ENCODE data around the gene FICD. TPM values are rescaled to one million over a fixed set of nuclear protein-coding genes. Genes with fewer than 3 reads are reported as not detected.

FICD gene
- total and polyA plus RNA-seq, 2 of the 13 experiments (the other 11 are each of a cell fraction or from before 2014, with no cell fraction given), result 0.99 to 3.0 TPM

DNA sequence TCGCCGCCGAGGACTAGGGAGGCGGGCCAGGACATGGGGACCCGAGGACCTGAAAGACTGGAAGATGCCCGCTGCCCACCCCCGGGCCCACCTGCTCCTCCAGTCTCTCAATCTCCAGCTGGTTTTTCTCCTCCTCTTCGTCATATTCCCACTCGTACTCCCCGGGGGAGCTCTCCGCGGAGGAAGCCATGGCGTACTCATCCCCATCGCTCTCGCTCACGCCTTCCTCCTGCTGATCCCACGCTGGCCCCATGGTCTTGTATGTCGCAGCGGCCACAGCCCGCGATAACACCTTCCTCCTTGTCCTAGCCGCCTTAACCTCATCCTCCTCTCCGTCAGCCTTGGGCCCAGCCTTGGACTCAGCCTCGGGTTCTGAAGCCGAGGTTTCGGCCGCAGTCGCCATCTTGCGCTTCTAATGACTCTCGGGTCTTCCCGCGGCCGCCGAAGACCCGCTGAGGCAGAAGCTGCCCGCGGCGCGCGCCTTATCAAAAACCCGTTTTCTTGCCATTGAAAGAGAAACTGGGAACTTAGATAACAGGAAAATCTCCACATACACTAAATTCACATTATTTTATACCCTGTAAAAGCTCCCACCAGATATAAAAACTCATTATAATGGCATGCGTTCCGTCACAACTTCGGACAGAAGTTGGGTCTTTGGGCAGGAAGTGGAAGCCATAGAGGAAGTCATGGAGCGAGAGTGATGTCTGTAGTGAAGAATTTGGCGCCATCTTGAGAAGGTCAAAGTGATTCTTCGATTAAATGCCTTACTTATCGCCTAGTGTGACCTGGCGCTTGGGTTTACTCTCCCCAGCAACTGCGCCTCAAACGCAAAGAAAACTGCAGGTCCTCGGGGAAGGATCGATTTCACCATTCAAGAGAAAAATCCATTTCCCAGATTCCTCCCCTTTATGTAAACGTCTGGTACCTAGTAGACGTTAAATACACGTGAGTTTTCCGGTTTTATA, 46.0 kb downstream of the FICD start, which contains the start of gene SART3 (continued):
- TF ChIP-seq, protein P1, sequence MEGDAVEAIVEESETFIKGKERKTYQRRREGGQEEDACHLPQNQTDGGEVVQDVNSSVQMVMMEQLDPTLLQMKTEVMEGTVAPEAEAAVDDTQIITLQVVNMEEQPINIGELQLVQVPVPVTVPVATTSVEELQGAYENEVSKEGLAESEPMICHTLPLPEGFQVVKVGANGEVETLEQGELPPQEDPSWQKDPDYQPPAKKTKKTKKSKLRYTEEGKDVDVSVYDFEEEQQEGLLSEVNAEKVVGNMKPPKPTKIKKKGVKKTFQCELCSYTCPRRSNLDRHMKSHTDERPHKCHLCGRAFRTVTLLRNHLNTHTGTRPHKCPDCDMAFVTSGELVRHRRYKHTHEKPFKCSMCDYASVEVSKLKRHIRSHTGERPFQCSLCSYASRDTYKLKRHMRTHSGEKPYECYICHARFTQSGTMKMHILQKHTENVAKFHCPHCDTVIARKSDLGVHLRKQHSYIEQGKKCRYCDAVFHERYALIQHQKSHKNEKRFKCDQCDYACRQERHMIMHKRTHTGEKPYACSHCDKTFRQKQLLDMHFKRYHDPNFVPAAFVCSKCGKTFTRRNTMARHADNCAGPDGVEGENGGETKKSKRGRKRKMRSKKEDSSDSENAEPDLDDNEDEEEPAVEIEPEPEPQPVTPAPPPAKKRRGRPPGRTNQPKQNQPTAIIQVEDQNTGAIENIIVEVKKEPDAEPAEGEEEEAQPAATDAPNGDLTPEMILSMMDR (CRISPR knock-in tag; IDR thresholded peaks at IDR 0.05), result no peak
- no peak for TF ChIP-seq IKZF1 (IDR thresholded peaks at IDR 0.05)
- TF ChIP-seq ZNF564 (CRISPR knock-in tag; IDR thresholded peaks at IDR 0.05), result no peak
- 0 out of 2 replicates have a peak, but pooled peaks have one; percentile 16 for TF ChIP-seq NCOA2 (CRISPR knock-in tag; IDR thresholded peaks at IDR 0.05)
- TF ChIP-seq, protein P2, sequence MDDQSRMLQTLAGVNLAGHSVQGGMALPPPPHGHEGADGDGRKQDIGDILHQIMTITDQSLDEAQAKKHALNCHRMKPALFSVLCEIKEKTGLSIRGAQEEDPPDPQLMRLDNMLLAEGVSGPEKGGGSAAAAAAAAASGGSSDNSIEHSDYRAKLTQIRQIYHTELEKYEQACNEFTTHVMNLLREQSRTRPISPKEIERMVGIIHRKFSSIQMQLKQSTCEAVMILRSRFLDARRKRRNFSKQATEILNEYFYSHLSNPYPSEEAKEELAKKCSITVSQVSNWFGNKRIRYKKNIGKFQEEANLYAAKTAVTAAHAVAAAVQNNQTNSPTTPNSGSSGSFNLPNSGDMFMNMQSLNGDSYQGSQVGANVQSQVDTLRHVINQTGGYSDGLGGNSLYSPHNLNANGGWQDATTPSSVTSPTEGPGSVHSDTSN (CRISPR knock-in tag; IDR thresholded peaks at IDR 0.05; ENCODE audit: borderline replicate concordance), result no peak
- TF ChIP-seq ZMYM3 (CRISPR knock-in tag; IDR thresholded peaks at IDR 0.05), result no peak
- TF ChIP-seq, protein P3, sequence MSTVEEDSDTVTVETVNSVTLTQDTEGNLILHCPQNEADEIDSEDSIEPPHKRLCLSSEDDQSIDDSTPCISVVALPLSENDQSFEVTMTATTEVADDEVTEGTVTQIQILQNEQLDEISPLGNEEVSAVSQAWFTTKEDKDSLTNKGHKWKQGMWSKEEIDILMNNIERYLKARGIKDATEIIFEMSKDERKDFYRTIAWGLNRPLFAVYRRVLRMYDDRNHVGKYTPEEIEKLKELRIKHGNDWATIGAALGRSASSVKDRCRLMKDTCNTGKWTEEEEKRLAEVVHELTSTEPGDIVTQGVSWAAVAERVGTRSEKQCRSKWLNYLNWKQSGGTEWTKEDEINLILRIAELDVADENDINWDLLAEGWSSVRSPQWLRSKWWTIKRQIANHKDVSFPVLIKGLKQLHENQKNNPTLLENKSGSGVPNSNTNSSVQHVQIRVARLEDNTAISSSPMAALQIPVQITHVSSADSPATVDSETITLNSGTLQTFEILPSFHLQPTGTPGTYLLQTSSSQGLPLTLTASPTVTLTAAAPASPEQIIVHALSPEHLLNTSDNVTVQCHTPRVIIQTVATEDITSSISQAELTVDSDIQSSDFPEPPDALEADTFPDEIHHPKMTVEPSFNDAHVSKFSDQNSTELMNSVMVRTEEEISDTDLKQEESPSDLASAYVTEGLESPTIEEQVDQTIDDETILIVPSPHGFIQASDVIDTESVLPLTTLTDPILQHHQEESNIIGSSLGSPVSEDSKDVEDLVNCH (CRISPR knock-in tag; IDR thresholded peaks at IDR 0.05), result no peak
- TF ChIP-seq, protein P4, sequence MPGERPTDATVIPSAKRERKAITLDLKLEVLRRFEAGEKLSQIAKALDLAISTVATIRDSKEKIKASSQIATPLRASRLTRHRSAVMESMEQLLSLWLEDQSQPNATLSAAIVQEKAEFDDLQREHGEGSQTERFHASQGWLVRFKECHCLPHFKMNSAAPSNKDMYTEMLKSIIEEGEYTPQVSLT (CRISPR knock-in tag; IDR thresholded peaks at IDR 0.05; ENCODE audit: borderline replicate concordance, low read depth), result no peak
- no peak for TF ChIP-seq FLYWCH1 (CRISPR knock-in tag; IDR thresholded peaks at IDR 0.05)
- TF ChIP-seq, protein P5, sequence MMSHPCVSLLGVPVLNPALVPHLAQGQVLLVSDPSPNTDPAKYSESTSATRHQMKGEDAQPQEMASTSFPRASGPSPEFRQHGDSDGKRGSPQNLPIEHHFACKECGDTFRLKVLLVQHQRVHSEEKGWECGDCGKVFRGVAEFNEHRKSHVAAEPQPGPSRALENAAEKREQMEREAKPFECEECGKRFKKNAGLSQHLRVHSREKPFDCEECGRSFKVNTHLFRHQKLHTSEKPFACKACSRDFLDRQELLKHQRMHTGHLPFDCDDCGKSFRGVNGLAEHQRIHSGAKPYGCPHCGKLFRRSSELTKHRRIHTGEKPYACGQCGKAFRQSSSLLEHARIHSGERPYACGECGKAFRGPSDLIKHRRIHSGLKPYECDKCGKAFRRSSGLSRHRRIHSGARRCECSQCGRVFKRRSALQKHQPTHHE (CRISPR knock-in tag; IDR thresholded peaks at IDR 0.05; ENCODE audit: borderline replicate concordance), result no peak
- 0 out of 2 replicates have a peak, but pooled peaks have one; percentile 32 for TF ChIP-seq WIZ (CRISPR knock-in tag; IDR thresholded peaks at IDR 0.05)
- TF ChIP-seq SP5 (CRISPR knock-in tag; IDR thresholded peaks at IDR 0.05; ENCODE audit: borderline replicate concordance, low read depth), result no peak
- TF ChIP-seq, protein P6, sequence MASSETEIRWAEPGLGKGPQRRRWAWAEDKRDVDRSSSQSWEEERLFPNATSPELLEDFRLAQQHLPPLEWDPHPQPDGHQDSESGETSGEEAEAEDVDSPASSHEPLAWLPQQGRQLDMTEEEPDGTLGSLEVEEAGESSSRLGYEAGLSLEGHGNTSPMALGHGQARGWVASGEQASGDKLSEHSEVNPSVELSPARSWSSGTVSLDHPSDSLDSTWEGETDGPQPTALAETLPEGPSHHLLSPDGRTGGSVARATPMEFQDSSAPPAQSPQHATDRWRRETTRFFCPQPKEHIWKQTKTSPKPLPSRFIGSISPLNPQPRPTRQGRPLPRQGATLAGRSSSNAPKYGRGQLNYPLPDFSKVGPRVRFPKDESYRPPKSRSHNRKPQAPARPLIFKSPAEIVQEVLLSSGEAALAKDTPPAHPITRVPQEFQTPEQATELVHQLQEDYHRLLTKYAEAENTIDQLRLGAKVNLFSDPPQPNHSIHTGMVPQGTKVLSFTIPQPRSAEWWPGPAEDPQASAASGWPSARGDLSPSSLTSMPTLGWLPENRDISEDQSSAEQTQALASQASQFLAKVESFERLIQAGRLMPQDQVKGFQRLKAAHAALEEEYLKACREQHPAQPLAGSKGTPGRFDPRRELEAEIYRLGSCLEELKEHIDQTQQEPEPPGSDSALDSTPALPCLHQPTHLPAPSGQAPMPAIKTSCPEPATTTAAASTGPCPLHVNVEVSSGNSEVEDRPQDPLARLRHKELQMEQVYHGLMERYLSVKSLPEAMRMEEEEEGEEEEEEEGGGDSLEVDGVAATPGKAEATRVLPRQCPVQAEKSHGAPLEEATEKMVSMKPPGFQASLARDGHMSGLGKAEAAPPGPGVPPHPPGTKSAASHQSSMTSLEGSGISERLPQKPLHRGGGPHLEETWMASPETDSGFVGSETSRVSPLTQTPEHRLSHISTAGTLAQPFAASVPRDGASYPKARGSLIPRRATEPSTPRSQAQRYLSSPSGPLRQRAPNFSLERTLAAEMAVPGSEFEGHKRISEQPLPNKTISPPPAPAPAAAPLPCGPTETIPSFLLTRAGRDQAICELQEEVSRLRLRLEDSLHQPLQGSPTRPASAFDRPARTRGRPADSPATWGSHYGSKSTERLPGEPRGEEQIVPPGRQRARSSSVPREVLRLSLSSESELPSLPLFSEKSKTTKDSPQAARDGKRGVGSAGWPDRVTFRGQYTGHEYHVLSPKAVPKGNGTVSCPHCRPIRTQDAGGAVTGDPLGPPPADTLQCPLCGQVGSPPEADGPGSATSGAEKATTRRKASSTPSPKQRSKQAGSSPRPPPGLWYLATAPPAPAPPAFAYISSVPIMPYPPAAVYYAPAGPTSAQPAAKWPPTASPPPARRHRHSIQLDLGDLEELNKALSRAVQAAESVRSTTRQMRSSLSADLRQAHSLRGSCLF (CRISPR knock-in tag; IDR thresholded peaks at IDR 0.05; ENCODE audit: borderline replicate concordance), result no peak
- no peak for TF ChIP-seq ZNF678 (CRISPR knock-in tag; IDR thresholded peaks at IDR 0.05)

Measured in HepG2 (cell line).